GM12878 (cell line): ENCODE data around the gene LCORL. TPM values are rescaled to one million over a fixed set of nuclear protein-coding genes. Genes with fewer than 3 reads are reported as not detected.
"Not testable (repeated sequence)": the region's sequence is repeated elsewhere in the genome, so short reads cannot be mapped to it uniquely, and the experiment has no call there.

ENCODE experiments used
- ATAC-seq: fragments of 200-7000 bp; cut with Tn5 transposase; 3 replicates; pipeline ENCODE4 v1.9.1; 2020; ENCODE audit warnings: mild to moderate bottlenecking, moderate library complexity
- BruUV-seq: library from RNA; stranded (reverse); fragments of 400-500 nt; replicated peaks from 2 replicates; lab custom pipeline; 2021; lab: Mats Ljungman, UMichigan
- CTCF ChIA-PET: fragments of 300-600 bp; sonication (Branson Sonifier 250); formaldehyde crosslinking; extraction: SDS; loops from one replicate; lab custom pipeline; 2021; ENCODE audit warnings: inconsistent platforms; lab: Yijun Ruan, JAX
- POLR2A ChIA-PET: fragments of 350-600 bp; formaldehyde crosslinking; extraction: SDS; loops from one replicate; lab custom pipeline; 2021; ENCODE audit warnings: inconsistent platforms; lab: Charles Lee
- RAD21 ChIA-PET: fragments of 300-600 bp; sonication (Branson Sonifier 250); formaldehyde crosslinking; loops from one replicate; lab custom pipeline; 2023; ENCODE audit warnings: antibody characterized with exemption; ENCODE audit not compliant: unreplicated experiment; lab: Charles Lee
- SMC1A ChIA-PET: fragments of 300-600 bp; sonication (Branson Sonifier 250); formaldehyde crosslinking; loops from one replicate; lab custom pipeline; 2023; ENCODE audit not compliant: unreplicated experiment, uncharacterized antibody; lab: Charles Lee
- DNase-seq: peaks from one replicate; pipeline ENCODE4 v3.0.0-alpha.2; 2011; ENCODE audit warnings: low read depth, low spot score
- FAIRE-seq: peaks from 3 replicates; lab custom pipeline; 2011; peaks lifted over from hg19 to GRCh38; lab: Jason Lieb, UNC
- H2AFZ ChIP-seq: 2 replicates; pipeline ENCODE4 v1.6.0; 2011; ENCODE audit warnings: low read depth, low read length, control low read depth; ENCODE audit not compliant: control insufficient read depth
- H3K27ac ChIP-seq: 2 replicates; pipeline ENCODE4 v1.5.1; 2011; ENCODE audit warnings: control low read depth; ENCODE audit not compliant: control insufficient read depth, insufficient read depth
- H3K27me3 ChIP-seq, 2 experiments: replicated peaks in 1 of 2; 2 replicates each; pipeline versions ENCODE4 v1.6.0 to v1.6.1; 2011; ENCODE audit warnings: low read length in 1 of 2; ENCODE audit not compliant: control insufficient read depth in 2 of 2, insufficient read depth in 2 of 2
- H3K36me3 ChIP-seq, 2 experiments: 2 replicates each; pipeline ENCODE4 v1.5.1; 2011; ENCODE audit warnings: low read length in 1 of 2; ENCODE audit not compliant: control insufficient read depth in 2 of 2, insufficient read depth in 2 of 2
- H3K4me1 ChIP-seq: 2 replicates; pipeline ENCODE4 v1.6.1; 2011; ENCODE audit warnings: mild to moderate bottlenecking, low read length, moderate library complexity, mixed read lengths; ENCODE audit not compliant: control insufficient read depth, insufficient read depth
- H3K4me2 ChIP-seq: 2 replicates; pipeline ENCODE4 v1.6.0; 2011; ENCODE audit warnings: control low read depth; ENCODE audit not compliant: control insufficient read depth, insufficient read depth
- H3K4me3 ChIP-seq: fragments of 200-600 bp; sonication (generic); 2 replicates; pipeline ENCODE4 v1.5.1; 2016
- H3K79me2 ChIP-seq: 2 replicates; pipeline ENCODE4 v1.6.0; 2011; ENCODE audit warnings: low read length; ENCODE audit not compliant: control insufficient read depth, insufficient read depth
- H3K9ac ChIP-seq: 2 replicates; pipeline ENCODE4 v1.8.0; 2011; ENCODE audit warnings: low read length, control low read depth, mixed read lengths; ENCODE audit not compliant: control insufficient read depth, insufficient read depth
- H3K9me3 ChIP-seq: replicated peaks from 3 replicates; pipeline ENCODE4 v1.5.1; 2011; ENCODE audit warnings: mild to moderate bottlenecking, low read length; ENCODE audit not compliant: control insufficient read depth, insufficient read depth
- H4K20me1 ChIP-seq: 2 replicates; pipeline ENCODE4 v1.6.0; 2011; ENCODE audit not compliant: control insufficient read depth, insufficient read depth
- CEBPZ ChIP-seq: fragments of 150-350 bp; IDR thresholded peaks from 2 replicates; pipeline ENCODE4 v1.6.1; 2016; ENCODE audit warnings: low read depth, low read length
- IRF4 ChIP-seq: IDR thresholded peaks from 2 replicates; pipeline ENCODE4 v1.6.1; 2011; ENCODE audit warnings: low read depth, low read length
- KDM1A ChIP-seq: fragments of 200-600 bp; sonication (generic); IDR thresholded peaks from 2 replicates; pipeline ENCODE4 v1.6.1; 2016; ENCODE audit warnings: borderline replicate concordance
- MYB ChIP-seq: fragments of 150-350 bp; IDR thresholded peaks from 2 replicates; pipeline ENCODE4 v1.6.1; 2014; ENCODE audit warnings: mild to moderate bottlenecking, low read depth, low read length, borderline replicate concordance
- NFYB ChIP-seq: IDR thresholded peaks from 2 replicates; pipeline ENCODE4 v1.6.1; 2011; ENCODE audit warnings: low read depth, mild to moderate bottlenecking, low read length, improper control_type of control experiment, moderate library complexity; ENCODE audit not compliant: insufficient read depth
- RCOR1 ChIP-seq: conservative IDR thresholded peaks from 2 replicates; pipeline ENCODE4 v1.6.1; 2012; ENCODE audit warnings: low read depth, low read length, improper control_type of control experiment
- SREBF2 ChIP-seq: IDR thresholded peaks from 2 replicates; pipeline ENCODE4 v1.6.1; 2012; ENCODE audit warnings: mild to moderate bottlenecking, low read length
- SUPT20H ChIP-seq: IDR thresholded peaks from 2 replicates; pipeline ENCODE4 v1.6.1; 2011; ENCODE audit warnings: low read depth, mild to moderate bottlenecking, low read length, moderate library complexity, borderline replicate concordance; ENCODE audit not compliant: control insufficient read depth
- TBL1XR1 ChIP-seq: IDR thresholded peaks from 2 replicates; pipeline ENCODE4 v1.6.1; 2012; ENCODE audit warnings: low read depth, low read length, improper control_type of control experiment
- ZBED1 ChIP-seq: IDR thresholded peaks from 2 replicates; pipeline ENCODE4 v1.6.1; 2016; ENCODE audit warnings: borderline replicate concordance
- ZBTB4 ChIP-seq: fragments of 450-650 bp; formaldehyde crosslinking; IDR thresholded peaks from 2 replicates; pipeline ENCODE4 v1.4.0; 2022; ENCODE audit warnings: mild to moderate bottlenecking, moderate library complexity
- ZNF622 ChIP-seq: fragments of 450-650 bp; IDR thresholded peaks from 2 replicates; pipeline ENCODE4 v1.6.1; 2017; ENCODE audit warnings: mild to moderate bottlenecking, inconsistent platforms
- WGBS: methylation state at CpG from one replicate; pipeline ENCODE4 v1.1.6; 2016; ENCODE audit warnings: low lambda C conversion rate; ENCODE audit not compliant: insufficient replicate concordance, insufficient coverage; ENCODE audit errors: missing lambda C conversion rate; 5-methylcytosine and 5-hydroxymethylcytosine counted together
- in situ Hi-C: fragments of 300-500 bp; cut with MboI; formaldehyde crosslinking; loops from 9 replicates; pipeline ENCODE4 v1.14.3; 2018; ENCODE audit warnings: mixed read lengths
- intact Hi-C: fragments of 100-400 bp; cut with micrococcal nuclease; formaldehyde crosslinking; loops from one replicate; pipeline ENCODE4 v1.14.2; 2022; ENCODE audit not compliant: unreplicated experiment
- polyA plus RNA-seq, 11 experiments: library from polyadenylated mRNA; depleted of rRNA in 4 of 11; unstranded in 6 of 11; stranded (reverse) in 5 of 11; fragments of >200 nt; fragmentation: Nextera tagmentation in 4 of 11; fragmentation: Illumina TruSeq in 1 of 11; extraction: Ambion mirVana in 4 of 11; extraction: Trizol in 1 of 11; gene quantifications; 1 replicate in 1 of 11; 2 replicates in 10 of 11; pipeline versions ENCODE4 v1.2.1 to v1.2.3, GENCODE V29; 2011 to 2016; ENCODE audit warnings: inconsistent platforms in 2 of 11, missing spikeins in 2 of 11, low read depth in 1 of 11
- total RNA-seq, 4 experiments: library from RNA; depleted of rRNA in 3 of 4; stranded (reverse); fragments of >200 nt in 3 of 4; fragmentation: Illumina TruSeq in 1 of 4; extraction: Trizol in 1 of 4; gene quantifications; 2 replicates each; pipeline versions ENCODE4 v1.2.1 to v1.2.3, GENCODE V29; 2013 to 2021

The LCORL gene
- total and polyA plus RNA-seq, 10 of the 15 experiments (the other 5 are each of a cell fraction or from before 2014, with no cell fraction given): 2.2 to 9.8 (median 5.9) TPM

GRCh38 chr4:18006432-18006831 is 15.1 kb downstream of the LCORL start:
- WGBS: 0% methylated on average over 1 of the region's 1 CpG
- H3K79me2 ChIP-seq, RAD21 ChIA-PET, H3K4me3 ChIP-seq, POLR2A ChIA-PET, DNase-seq, H4K20me1 ChIP-seq, ATAC-seq, H2AFZ ChIP-seq, H3K36me3 ChIP-seq, H3K9ac ChIP-seq, FAIRE-seq, in situ Hi-C loops, H3K27me3 ChIP-seq, H3K4me2 ChIP-seq, SMC1A ChIA-PET, H3K4me1 ChIP-seq, BruUV-seq, intact Hi-C loops, H3K27ac ChIP-seq, CTCF ChIA-PET: not testable (repeated sequence)
- peaks cover 14% of the 10 kb centered on the region for H3K9me3 ChIP-seq

GRCh38 chr4:17997129-17997528 is 24.4 kb downstream of the LCORL start:
- Histone ChIP-seq H3K9ac (no peak overlapping the region), H3K4me3 (no peak overlapping the region), H3K9me3 (no peaks in the 10 kb centered on the region; the same call in 1 of the 3 replicates), H3K27ac (no peak overlapping the region), H3K4me2 (no peak overlapping the region), H3K36me3 (no peaks in the 10 kb centered on the region), H3K4me1 (no peaks in the 10 kb centered on the region), H3K79me2 (peaks cover 8% of the 10 kb centered on the region), H4K20me1 (no peaks in the 10 kb centered on the region), H3K27me3 (no peaks in the 10 kb centered on the region), H2AFZ (no peak overlapping the region)
- BruUV-seq: no TSS peak
- SMC1A ChIA-PET: interaction anchor here (0.8 to 1.1 kb wide), 2 partner anchors 14 to 19 kb away, joined by 3 read pairs; no protein-coding TSS in a partner anchor
- DNase-seq: no peak
- FAIRE-seq: no peak
- intact Hi-C loops (no loop called here), in situ Hi-C loops (no loop called here)
- RAD21 ChIA-PET: interaction anchor here (0.7 kb wide), 1 partner anchor 130 kb away, joined by 3 read pairs; no protein-coding TSS in a partner anchor
- CTCF ChIA-PET: no interaction called here
- POLR2A ChIA-PET: no interaction called here
- ATAC-seq: no peak
- 96% methylated on average over 5 of the region's 5 CpGs for WGBS
- no peak for TF ChIP-seq MYB
- no peak for TF ChIP-seq TBL1XR1
- TF ChIP-seq ZBED1: no peak
- no peak for TF ChIP-seq SREBF2
- no peak for TF ChIP-seq IRF4
- TF ChIP-seq RCOR1: no peak
- no peak for TF ChIP-seq CEBPZ
- no peak for TF ChIP-seq SUPT20H
- no peak for TF ChIP-seq KDM1A
- no peak for TF ChIP-seq ZBTB4
- TF ChIP-seq NFYB: no peak
- TF ChIP-seq ZNF622: no peak
